SU-DHL-6 (cell line): ENCODE results near the gene CHIC2.

ENCODE experiments used
- CTCF ChIP-seq: fragments of 200-600 bp; sonication (generic); IDR thresholded peaks from one replicate; pipeline ENCODE4 v1.5.1; 2017; ENCODE audit warnings: antibody characterized with exemption, mild to moderate bottlenecking, low read length, moderate library complexity; ENCODE audit not compliant: insufficient read depth, poor library complexity, severe bottlenecking
- EZH2phosphoT487 ChIP-seq: fragments of 200-600 bp; sonication (generic), shearing (Covaris generic); conservative IDR thresholded peaks from 2 replicates; pipeline ENCODE4 v1.6.1; 2018; ENCODE audit warnings: mild to moderate bottlenecking, antibody characterized with exemption, low read length, moderate library complexity, mixed read lengths

- TF ChIP-seq CTCF, result no peak
- TF ChIP-seq EZH2phosphoT487, result no peak
Observed at GRCh38 chr4:54076673-54077072, 12.3 kb upstream of the CHIC2 start.
